ENCODE results near the gene SELENOI.

- TF ChIP-seq CTCF (IDR thresholded peaks at IDR 0.05) (no peak), POLR2A (IDR thresholded peaks at IDR 0.05) (no peak)
These were observed 48.8 kb downstream of the SELENOI start for GRCh38 chr2:26394694-26395093.
